Measurements from ENCODE around the gene PANX3.

- TF ChIP-seq EP300 (IDR thresholded peaks at IDR 0.05) (no peak), CTCF (IDR thresholded peaks at IDR 0.05) (no peak)
Measured at GRCh38 chr11:124577716-124578427, 33.4 kb upstream of the PANX3 start.

All from sigmoid colon (tissue), 4 donors.